Measurements from ENCODE around the gene ZNF124. TPM values are rescaled to one million over a fixed set of nuclear protein-coding genes. Genes with fewer than 3 reads are reported as not detected.

Gene ZNF124
- total RNA-seq (ENCODE audit: low replicate concordance): 16.0 and 45.1 TPM in 2 replicates

DNA sequence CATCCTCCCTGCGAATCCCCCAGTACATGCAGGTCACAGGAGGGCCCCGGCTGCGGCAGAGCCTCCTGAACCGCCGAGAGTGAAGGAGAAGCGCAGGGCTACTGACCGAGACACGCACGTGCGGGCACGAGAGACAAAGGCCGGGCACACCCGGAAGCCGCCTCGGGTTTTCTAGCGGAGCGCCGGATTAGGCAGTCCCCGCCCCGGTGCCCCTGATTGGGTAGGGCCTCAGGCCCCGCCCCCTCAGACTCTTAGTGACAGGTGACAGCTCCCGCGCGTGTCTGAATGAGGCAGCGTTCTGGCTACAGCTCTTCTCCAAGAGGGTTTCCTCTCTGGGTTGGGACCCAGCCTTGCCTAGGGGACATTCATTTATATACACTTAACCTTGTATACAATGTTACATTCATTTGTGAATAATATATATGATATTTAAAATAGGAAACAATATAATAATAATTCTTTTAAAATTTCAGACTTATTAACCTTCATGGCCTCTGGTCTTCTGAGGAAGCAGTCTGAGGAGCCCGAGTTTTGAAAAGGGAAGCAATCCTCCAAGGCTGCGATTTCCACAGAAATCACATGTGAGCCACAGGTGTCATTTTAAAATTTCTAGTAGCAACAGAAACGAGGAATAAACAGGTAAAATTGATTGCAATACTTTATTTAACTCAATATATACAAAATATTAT, at the start of gene ZNF124:
TSS of gene ZNF124 (minus strand) at position 146 of the 689 bp plus-strand sequence. CDS start at position 3, 143 bp downstream.

Other genes starting within 250 kb of the ZNF124 start
- 11.9 and 16.5 TPM in 2 replicates for gene AHCTF1, start 240.1 kb downstream of the ZNF124 start, total RNA-seq (ENCODE audit: low replicate concordance)
- 1.8 and 2.0 TPM in 2 replicates for gene ZNF695, start 164.0 kb downstream of the ZNF124 start, total RNA-seq (ENCODE audit: low replicate concordance)
- gene ZNF670, start 93.2 kb downstream of the ZNF124 start, total RNA-seq (ENCODE audit: low replicate concordance): 0.23 and 2.0 TPM in 2 replicates
- gene ZNF669, start 67.7 kb downstream of the ZNF124 start, total RNA-seq (ENCODE audit: low replicate concordance): 3.5 and 7.4 TPM in 2 replicates
- gene VN1R5, start 84.1 kb upstream of the ZNF124 start, total RNA-seq (ENCODE audit: low replicate concordance): not detected in 2 replicates
- 4.4 and 11.5 TPM in 2 replicates for gene ZNF496, start 159.8 kb upstream of the ZNF124 start, total RNA-seq (ENCODE audit: low replicate concordance)
- gene NLRP3, start 244.2 kb upstream of the ZNF124 start, total RNA-seq (ENCODE audit: low replicate concordance): 0.23 TPM in 1 of 2 replicates, not detected in the other